ENCODE data around the gene DAAM1.

The DAAM1 gene

DNA sequence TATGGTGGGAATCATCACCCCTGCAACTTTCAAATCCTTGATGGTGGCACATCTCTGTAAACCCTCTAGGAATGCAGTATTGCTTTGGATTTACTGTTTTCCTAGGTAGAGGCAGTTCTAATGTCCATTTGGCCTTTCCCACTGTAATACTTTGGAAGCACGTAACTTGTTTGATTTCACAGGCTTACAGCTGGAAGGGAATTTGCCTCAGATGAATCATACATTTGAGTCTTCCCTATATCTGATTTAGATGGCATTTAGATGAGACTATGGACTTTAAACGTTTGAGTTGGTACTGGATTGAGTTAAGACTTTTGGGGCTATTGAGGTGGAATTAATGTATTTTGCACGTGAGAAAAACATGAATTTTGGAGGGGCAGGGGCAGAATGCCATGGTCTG, 35.9 kb downstream of the DAAM1 start:
- TF ChIP-seq, protein P1, sequence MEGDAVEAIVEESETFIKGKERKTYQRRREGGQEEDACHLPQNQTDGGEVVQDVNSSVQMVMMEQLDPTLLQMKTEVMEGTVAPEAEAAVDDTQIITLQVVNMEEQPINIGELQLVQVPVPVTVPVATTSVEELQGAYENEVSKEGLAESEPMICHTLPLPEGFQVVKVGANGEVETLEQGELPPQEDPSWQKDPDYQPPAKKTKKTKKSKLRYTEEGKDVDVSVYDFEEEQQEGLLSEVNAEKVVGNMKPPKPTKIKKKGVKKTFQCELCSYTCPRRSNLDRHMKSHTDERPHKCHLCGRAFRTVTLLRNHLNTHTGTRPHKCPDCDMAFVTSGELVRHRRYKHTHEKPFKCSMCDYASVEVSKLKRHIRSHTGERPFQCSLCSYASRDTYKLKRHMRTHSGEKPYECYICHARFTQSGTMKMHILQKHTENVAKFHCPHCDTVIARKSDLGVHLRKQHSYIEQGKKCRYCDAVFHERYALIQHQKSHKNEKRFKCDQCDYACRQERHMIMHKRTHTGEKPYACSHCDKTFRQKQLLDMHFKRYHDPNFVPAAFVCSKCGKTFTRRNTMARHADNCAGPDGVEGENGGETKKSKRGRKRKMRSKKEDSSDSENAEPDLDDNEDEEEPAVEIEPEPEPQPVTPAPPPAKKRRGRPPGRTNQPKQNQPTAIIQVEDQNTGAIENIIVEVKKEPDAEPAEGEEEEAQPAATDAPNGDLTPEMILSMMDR (IDR thresholded peaks at IDR 0.05) = no peak
- DNase-seq (ENCODE audit: low spot score) = no peak
- H3K27ac ChIP-seq = no peak overlapping the region
- H3K4me3 ChIP-seq = no peak overlapping the region

DNA sequence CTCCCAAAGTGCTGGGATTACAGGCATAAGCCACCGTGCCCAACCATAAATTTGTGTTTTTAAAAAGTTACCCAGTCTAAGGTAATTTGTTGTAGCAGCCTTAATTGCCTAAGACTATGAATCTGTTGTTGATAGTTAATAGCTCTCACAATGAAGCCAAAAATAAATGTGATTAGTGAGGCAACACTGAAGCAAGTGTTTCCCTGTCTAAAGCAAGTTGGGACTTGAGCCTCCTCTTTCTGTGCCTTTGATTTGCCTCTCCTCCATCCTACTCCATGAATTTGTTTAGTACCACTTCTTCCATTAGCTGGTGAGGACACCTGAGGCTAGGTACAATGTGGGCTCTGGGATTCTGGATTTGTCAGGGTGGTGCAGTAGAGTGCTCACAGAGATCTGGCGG, 36.8 kb downstream of the DAAM1 start:
- Histone ChIP-seq H3K4me3 (no peak overlapping the region), H3K27ac (no peak overlapping the region)
- DNase-seq (ENCODE audit: low spot score) = no peak
- TF ChIP-seq, protein P1 (IDR thresholded peaks at IDR 0.05) = no peak

DNA sequence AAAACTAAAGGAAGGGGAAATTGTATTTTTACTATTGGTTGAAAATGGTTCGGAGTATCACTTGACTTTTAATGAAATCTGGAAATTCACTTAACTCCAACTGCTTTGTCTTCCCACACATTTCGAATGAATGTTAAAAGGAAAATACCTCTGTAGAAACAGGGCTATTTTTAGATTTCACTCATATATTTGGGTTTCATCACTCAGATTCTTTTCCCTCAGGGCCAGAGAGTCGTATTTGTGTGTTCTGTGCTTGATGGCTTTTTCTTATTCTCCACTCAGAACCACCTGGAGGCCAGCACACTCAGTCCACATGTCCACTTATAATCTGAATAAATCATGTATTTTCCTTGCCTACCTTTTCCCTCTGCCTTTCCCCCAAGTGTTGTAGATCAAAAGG, 40.0 kb downstream of the DAAM1 start:
- Histone ChIP-seq H3K27ac (no peak overlapping the region), H3K4me3 (no peak overlapping the region)
- DNase-seq (ENCODE audit: low spot score) = no peak
- TF ChIP-seq, protein P1 (IDR thresholded peaks at IDR 0.05) = no peak

DNA sequence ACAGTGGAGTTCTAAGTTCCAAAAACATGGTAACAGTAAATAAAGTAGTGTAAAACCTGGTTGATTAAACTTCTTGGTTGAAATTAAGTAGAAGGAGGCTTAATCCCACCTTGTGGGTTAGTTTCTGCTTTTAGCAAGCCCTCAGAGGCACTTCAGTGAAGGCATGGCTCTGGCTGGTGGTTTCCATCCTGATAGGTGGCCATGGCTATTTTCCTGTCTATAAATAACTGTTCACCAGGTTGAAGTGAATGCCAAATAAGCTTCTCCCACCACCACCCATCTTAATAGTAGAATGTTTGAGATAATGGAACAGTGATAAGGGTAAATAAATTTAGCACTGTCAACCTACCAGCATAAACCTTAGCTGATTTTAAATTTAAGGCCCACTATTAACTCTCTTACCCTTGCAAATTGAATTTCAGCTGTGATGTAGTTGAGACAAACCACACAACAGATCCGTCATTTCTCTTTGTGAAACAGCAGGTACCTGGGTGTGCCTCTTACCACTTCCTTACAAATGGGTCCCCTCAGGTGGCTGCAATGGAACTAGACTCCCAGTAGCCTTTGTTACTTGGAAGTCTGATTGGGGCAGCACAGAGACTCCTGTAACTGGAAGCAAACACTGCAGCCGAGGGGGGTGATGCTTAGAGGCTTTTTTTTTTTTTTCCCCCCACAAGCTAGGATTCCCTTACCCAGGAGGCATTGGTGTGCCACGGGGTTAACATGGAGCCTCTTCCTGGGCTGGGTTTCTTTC, 41.4 kb downstream of the DAAM1 start:
- no peak overlapping the region for H3K27ac ChIP-seq

DNA sequence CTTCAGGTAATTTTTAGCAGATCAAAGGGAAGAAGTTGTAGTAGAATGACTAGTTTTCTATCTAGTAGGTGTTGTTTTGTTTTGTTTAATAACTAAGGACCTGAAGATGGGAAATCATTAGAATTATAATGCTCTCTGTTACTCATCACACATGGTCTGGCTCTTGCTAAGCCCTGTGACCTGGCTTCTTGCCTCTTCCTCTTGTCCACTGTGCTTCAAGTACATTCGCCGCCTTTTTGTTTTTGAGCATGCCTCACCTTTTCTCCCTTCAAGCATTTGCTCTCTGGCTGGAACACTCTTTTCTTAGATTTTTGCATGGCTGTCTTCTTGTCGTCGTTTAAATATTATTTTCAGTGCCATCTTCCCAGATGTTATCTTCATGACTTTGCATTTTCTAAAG, 47.7 kb downstream of the DAAM1 start:
- no peak overlapping the region for H3K4me3 ChIP-seq
- no peak overlapping the region for H3K27ac ChIP-seq
- TF ChIP-seq, protein P1 (IDR thresholded peaks at IDR 0.05) = no peak
- no peak for DNase-seq (ENCODE audit: low spot score)

More for the DNA sequence above, 41.4 kb downstream of the DAAM1 start:
- no peak for DNase-seq (ENCODE audit: low spot score)
- no peak overlapping the region for H3K4me3 ChIP-seq
- TF ChIP-seq, protein P1 (IDR thresholded peaks at IDR 0.05) = no peak

DNA sequence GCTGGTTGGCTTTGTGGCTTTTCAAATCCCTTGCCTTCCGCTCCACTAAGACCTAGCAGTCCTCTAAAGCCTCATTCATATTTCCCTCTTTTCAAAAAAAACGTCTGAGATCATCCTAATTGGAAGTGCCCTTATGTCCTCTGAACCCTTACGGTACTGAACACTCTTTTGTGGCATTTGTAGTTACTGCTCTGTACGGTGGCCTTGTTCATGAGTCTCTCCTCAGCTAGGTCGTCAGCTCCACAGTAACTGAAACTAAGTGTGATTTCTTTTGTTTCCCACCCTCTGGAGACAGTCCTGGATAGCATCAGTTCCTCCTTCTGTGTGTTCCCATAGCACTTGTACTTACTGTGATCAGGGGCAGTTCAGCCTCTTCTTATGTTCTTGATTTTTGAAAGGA, 49.7 kb downstream of the DAAM1 start:
- Histone ChIP-seq H3K27ac (peak overlapping the region in 1 of 2 donors; percentile 3), H3K4me3 (peak overlapping the region; percentile 24)
- DNase-seq (ENCODE audit: low spot score) = no peak
- TF ChIP-seq, protein P1 (IDR thresholded peaks at IDR 0.05) = no peak

DNA sequence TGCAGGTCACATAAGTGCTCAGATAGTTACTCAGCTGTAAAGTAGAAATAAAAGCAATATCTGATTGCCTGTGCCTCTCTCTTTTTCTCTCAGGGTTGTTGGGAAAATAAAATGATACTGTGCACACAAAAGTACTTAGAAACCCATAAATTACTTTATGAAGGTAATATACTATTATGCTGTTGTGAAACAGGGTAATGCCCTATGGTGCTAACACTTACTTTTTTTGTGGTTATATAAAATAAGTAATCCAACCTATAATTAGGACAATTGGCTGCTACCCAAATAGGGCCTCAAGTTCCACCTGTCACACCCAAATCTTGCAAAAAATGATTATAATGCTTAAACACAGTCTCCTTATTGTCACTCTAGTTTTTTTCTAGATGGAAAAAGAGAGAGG, 50.6 kb downstream of the DAAM1 start:
- Histone ChIP-seq H3K4me3 (no peak overlapping the region), H3K27ac (no peak overlapping the region)
- TF ChIP-seq, protein P1 (IDR thresholded peaks at IDR 0.05) = no peak
- no peak for DNase-seq (ENCODE audit: low spot score)

Measured in coronary artery (tissue), 2 donors.